ENCODE data around the gene HNRNPR. TPM values are rescaled to one million over a fixed set of nuclear protein-coding genes. Genes with fewer than 3 reads are reported as not detected.
"Not testable (repeated sequence)": the region's sequence is repeated elsewhere in the genome, so short reads cannot be mapped to it uniquely, and the experiment has no call there.

The HNRNPR gene
- total RNA-seq, 1 donor from 2014 or later = 159 TPM

- no peak for FAIRE-seq
Measured at GRCh38 chr1:23337869-23338268, 6.2 kb downstream of the HNRNPR start.

GRCh38 chr1:23331713-23332112 lies 12.4 kb downstream of the HNRNPR start:
- FAIRE-seq (no peak), DNase-seq (ENCODE audit: low spot score in 2 of 2) (no peak)

More at GRCh38 chr1:23337869-23338268, 6.2 kb downstream of the HNRNPR start:
- DNase-seq (ENCODE audit: low spot score in 2 of 2) = no peak

- DNase-seq (ENCODE audit: low spot score in 2 of 2) (no peak), FAIRE-seq (no peak)
Measured at GRCh38 chr1:23330846-23331245, 13.2 kb downstream of the HNRNPR start.

- FAIRE-seq (no peak), DNase-seq (ENCODE audit: low spot score in 2 of 2) (no peak)
Measured at GRCh38 chr1:23325393-23325792, 18.7 kb downstream of the HNRNPR start.

- no peak for FAIRE-seq
- DNase-seq (ENCODE audit: low spot score in 2 of 2) = no peak
Measured at GRCh38 chr1:23322770-23323169, 21.3 kb downstream of the HNRNPR start.

GRCh38 chr1:23310280-23310679 lies 33.8 kb downstream of the HNRNPR start:
- DNase-seq (ENCODE audit: low spot score in 2 of 2); FAIRE-seq: not testable (repeated sequence)

GRCh38 chr1:23304140-23304620 lies 39.9 kb downstream of the HNRNPR start:
- FAIRE-seq (no peak), DNase-seq (ENCODE audit: low spot score in 2 of 2) (no peak)

GRCh38 chr1:23303524-23303923 lies 40.6 kb downstream of the HNRNPR start:
- FAIRE-seq = no peak

GRCh38 chr1:23296931-23297330 lies 47.2 kb downstream of the HNRNPR start:
- DNase-seq (ENCODE audit: low spot score in 2 of 2) (no peak), FAIRE-seq (no peak)

More at GRCh38 chr1:23303524-23303923, 40.6 kb downstream of the HNRNPR start:
- no peak for DNase-seq (ENCODE audit: low spot score in 2 of 2)

- FAIRE-seq = no peak
- no peak for DNase-seq (ENCODE audit: low spot score in 2 of 2)
Measured at GRCh38 chr1:23291706-23292105, 52.4 kb downstream of the HNRNPR start.

- no peak for DNase-seq (ENCODE audit: low spot score in 2 of 2)
- FAIRE-seq = no peak
Measured at GRCh38 chr1:23290836-23291565, 53.1 kb downstream of the HNRNPR start.

- no peak for FAIRE-seq
- no peak for DNase-seq (ENCODE audit: low spot score in 2 of 2)
Measured at GRCh38 chr1:23288671-23289070, 55.4 kb downstream of the HNRNPR start.

GRCh38 chr1:23288201-23288600 lies 55.9 kb downstream of the HNRNPR start:
- DNase-seq (ENCODE audit: low spot score in 2 of 2) (no peak), FAIRE-seq (no peak)

- no peak for FAIRE-seq
- no peak for DNase-seq (ENCODE audit: low spot score in 2 of 2)
Measured at GRCh38 chr1:23286401-23286800, 57.7 kb downstream of the HNRNPR start.

GRCh38 chr1:23283667-23284602 lies 60.1 kb downstream of the HNRNPR start:
- no peak for FAIRE-seq
- no peak for DNase-seq (ENCODE audit: low spot score in 2 of 2)

- FAIRE-seq = no peak
- no peak for DNase-seq (ENCODE audit: low spot score in 2 of 2)
Measured at GRCh38 chr1:23282957-23283356, 61.1 kb downstream of the HNRNPR start.

GRCh38 chr1:23278717-23279116 lies 65.4 kb downstream of the HNRNPR start:
- FAIRE-seq (no peak), DNase-seq (ENCODE audit: low spot score in 2 of 2) (no peak)

GRCh38 chr1:23276531-23276930 lies 67.6 kb downstream of the HNRNPR start:
- FAIRE-seq (no peak), DNase-seq (ENCODE audit: low spot score in 2 of 2) (no peak)

- FAIRE-seq (no peak), DNase-seq (ENCODE audit: low spot score in 2 of 2) (no peak)
Measured at GRCh38 chr1:23274134-23274505, 70.0 kb downstream of the HNRNPR start.

- FAIRE-seq (no peak), DNase-seq (ENCODE audit: low spot score in 2 of 2) (no peak)
Measured at GRCh38 chr1:23273450-23274133, 70.5 kb downstream of the HNRNPR start.

- no peak for DNase-seq (ENCODE audit: low spot score in 2 of 2)
- no peak for FAIRE-seq
Measured at GRCh38 chr1:23263380-23263887, 80.7 kb downstream of the HNRNPR start.

All from frontal cortex (tissue), 4 donors.